SKM-1 treated with dmso at 0.1 percent for 144 hours (cell line): ENCODE measurements around the gene MPND.
"Not testable (repeated sequence)": the region's sequence is repeated elsewhere in the genome, so short reads cannot be mapped to it uniquely, and the experiment has no call there.

Source experiments
- DNase-seq: peaks from one replicate; lab custom pipeline; 2025; ENCODE audit not compliant: unreplicated experiment; lab: John Stamatoyannopoulos, UW

The MPND gene

GRCh38 chr19:4319067-4319718, 24.2 kb upstream of the MPND start:
- peak; percentile 73 for DNase-seq

DNA sequence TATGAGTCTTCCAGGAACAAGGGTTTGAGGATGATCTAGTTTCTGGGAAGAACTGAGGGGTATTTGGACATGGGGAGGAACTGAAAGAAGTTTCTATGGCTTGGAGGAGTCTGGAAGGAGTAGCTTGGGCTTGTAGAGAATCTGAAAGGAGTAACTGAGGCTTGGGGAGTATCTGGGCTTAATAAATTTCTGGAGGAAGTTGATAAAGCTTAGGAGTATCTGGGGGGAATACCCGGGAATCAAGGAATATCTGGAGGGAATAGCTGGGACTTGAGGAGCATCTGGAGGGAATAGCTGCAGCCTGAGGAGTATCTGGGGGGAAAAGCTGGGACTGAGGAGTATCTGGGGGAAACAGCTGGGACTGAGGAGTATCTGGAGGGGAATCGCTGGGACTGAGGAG, 22.9 kb upstream of the MPND start:
- DNase-seq = no peak

DNA sequence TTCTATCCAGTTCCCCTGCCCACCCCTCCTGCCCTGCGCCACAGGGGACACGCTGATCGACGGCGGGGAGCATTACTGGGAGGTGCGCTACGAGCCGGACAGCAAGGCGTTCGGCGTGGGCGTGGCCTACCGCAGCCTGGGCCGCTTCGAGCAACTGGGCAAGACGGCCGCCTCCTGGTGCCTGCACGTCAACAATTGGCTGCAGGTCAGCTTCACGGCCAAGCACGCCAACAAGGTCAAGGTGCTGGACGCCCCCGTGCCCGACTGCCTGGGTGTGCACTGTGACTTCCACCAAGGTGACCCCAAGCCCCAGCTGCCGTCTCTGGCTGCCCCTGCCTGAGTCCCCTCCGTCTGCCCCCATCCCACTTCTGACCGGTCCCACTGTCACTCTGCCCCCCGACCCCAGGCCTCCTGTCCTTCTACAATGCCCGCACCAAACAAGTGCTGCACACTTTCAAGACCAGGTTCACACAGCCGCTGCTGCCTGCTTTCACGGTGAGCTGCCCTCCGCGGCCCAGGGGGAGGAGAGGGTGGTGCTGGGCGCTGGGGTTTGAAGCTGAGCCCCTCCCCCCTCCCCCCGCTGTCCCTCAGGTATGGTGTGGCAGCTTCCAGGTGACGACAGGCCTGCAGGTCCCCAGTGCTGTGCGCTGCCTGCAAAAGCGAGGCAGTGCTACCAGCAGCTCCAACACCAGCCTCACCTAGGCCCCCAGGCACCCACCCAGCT, 20.3 kb upstream of the MPND start:
- DNase-seq = no peak

DNA sequence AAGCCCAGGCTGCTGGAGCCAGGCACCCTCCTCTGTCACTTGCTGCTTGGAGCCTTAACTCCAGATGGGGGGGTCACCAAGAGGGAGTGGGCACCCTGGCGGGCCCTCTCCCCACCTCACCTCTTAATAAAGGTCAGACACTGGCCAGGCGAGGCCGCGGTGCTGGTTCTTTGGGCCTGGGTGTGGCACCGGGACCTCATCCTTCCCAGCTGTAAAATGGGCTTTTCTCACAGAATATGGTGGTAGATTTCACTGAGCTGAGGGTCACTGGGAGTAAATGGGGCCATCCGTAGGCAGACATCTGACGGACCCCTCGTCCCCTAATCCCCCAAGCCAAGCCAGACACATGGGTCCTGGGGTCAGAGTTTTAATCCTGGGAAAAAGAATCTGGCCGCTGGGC, 19.7 kb upstream of the MPND start:
- DNase-seq = no peak

DNA sequence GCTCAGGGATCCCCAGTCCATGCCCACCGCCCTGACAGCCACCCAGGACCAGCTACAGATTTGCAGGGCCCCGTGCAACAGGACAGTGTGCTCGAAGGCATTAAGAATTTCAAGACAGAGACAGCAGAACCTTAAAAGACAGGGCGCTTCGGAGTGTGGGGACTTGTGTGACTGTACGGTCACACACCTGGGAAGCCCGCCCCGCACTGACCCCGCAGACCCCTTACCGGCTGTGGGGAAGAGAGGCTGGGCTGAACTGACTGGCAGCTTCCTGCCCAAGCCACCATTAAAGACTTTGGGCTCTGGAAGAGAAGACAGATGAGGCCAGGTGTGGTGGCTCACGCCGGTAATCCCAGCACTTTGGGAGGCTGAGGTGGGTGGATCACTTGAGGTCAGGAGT, 19.1 kb upstream of the MPND start:
- DNase-seq = no peak

GRCh38 chr19:4326215-4326836, 17.0 kb upstream of the MPND start:
- no peak for DNase-seq

GRCh38 chr19:4326837-4327251, 16.5 kb upstream of the MPND start:
- DNase-seq = no peak

GRCh38 chr19:4327252-4327876, 16.0 kb upstream of the MPND start:
- peak; percentile 69 for DNase-seq

DNA sequence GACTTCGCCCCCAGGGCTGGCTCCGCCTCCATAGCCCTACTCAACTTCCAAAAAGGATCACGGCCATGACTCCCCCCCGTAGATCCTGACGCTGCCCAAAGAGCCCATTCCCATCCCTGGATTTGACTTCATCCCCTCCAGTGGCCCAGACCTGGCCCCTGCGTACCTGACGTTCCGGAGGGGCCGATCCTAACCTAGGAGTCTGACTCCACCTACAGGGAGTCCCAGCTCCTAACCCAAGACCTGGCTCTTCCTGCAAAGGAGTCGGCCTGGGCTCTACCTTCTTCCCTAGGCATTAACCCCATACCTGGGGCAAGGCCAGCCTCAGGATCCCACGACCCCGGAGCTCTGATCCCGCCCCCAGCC, 15.5 kb upstream of the MPND start:
- DNase-seq = no peak

DNA sequence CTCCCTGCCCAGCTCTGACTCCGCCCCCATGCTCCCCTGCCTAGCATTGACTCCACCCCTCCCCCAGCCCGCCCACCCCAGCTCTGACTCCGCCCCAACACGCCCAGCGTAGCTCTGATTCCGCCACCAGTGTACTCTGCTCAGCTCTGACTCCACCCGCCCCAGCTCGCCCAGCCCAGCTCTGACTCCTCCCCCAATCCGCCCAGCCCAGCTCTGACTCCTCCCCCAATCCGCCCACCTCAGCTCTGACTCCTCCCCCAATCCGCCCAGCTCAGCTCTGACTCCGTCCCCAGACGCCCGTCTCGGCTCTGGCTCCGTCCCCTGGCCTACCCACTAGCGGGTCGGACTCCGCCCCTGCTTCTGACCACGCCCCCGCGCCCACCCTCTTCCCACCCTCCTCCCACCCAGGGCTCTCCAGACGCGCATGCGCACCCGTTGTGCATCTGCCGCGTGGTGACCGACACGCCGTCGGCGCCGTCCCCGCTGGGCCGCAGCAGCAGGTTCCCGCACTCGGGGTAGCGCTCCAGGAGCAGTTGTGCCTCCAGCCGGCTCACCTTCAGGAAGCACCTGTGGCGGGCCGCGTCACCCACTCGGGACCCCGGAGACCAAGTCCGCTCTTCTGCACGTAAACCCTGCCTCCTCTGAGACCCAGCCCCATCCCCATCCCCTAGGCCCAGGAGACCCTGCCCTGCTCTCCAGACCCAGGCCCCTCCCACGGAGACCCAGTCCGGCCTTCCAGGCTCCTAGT, 14.9 kb upstream of the MPND start:
- peak; percentile 97 for DNase-seq

- not testable (repeated sequence) for DNase-seq
Measured at GRCh38 chr19:4328991-4329681, 14.2 kb upstream of the MPND start.

DNA sequence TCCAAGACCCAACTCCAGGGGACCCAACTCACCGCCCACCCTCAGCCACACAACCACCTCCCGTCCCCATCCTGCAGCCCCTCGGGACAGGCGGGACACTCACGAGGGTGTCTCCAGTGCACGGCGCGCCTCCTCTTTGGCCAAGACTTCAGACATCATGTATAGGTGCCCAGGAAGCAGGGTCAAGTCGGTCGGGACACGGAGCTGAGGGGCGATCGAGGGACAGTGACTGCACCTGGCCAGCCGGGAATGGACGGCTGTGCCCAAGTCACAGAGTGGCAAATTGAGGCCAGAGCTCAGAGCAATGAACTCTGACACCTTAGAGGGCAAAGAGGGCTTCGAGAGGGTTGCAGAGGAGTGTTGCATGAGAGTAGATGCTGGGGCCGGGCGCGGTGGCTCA, 13.5 kb upstream of the MPND start:
- no peak for DNase-seq

- no peak for DNase-seq
Measured at GRCh38 chr19:4334929-4335570, 8.3 kb upstream of the MPND start.

DNA sequence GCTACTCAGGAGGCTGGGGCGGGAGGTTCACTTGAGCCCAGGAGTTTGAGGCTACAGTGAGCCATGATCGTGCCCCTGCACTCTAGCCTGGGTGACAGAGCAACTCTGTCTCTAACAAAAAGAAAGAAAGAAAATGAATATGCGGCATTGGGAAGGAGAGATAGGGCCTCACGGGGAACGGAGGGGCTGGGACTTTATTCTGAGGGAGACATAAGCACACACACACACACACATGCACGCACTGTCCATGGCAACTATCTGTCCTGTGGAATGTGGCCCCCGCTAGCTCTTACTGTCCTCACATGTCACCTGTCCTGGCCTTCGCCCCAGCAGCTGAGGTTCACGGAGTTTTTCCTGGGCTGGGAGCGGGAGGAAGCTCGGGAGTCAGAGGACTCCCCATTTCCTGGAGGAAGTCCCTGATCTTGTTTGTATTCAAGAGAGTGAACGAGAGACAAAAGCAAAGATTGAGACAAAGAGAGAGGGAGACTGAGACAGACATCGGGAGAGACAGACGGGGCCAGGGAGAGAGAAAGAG, 5.4 kb upstream of the MPND start:
- DNase-seq = no peak

DNA sequence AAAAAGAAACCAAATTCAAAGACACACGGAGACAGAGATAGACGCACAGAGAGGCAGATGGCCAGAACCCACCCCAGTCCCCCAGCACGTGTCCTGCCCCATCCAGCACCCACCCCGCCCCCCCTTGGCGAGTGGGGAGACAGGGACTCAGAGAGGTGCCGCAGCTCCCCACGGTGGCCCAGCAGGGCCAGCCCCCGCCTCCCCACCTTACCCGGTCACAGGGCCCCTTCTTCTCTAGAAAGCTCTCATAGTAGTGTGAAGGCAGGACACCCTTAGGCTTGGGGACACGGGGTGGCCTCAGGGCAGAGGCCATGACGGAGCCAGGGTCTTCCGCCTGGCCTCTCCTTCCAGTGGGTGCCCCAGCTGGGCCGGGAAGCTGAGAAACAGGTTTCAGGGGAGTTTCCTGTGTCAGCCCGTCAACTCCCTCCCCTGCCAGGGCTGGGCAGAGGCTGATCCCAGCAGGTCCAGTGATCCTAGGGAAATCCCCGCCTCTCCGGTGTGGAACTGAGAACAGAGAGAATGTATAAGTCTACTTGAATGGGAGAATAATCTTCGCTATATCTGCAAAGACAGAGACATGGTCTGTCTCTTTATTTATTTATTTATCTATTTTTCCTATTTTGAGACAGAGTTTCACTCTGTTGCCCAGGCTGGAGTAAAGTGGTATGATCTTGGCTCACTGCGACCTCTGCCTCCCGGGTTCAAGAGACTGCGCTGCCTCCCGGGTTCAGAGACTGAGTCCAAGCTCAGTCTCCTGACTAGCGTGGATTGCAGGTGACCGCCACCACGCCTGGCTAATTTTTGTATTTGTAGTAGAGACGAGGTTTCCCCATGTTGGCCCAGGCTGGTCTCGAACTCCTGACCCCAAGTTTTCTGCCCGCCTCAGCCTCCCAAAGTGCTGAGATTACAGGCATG, 4.7 kb upstream of the MPND start, which contains the start of gene STAP2:
STAP2 (minus strand) TSS at position 387 of the 915 bp plus-strand sequence; CDS start at position 313, 74 bp downstream.
- no peak for DNase-seq

- DNase-seq = no peak
Measured at GRCh38 chr19:4342314-4342614, 1.1 kb upstream of the MPND start.

DNA sequence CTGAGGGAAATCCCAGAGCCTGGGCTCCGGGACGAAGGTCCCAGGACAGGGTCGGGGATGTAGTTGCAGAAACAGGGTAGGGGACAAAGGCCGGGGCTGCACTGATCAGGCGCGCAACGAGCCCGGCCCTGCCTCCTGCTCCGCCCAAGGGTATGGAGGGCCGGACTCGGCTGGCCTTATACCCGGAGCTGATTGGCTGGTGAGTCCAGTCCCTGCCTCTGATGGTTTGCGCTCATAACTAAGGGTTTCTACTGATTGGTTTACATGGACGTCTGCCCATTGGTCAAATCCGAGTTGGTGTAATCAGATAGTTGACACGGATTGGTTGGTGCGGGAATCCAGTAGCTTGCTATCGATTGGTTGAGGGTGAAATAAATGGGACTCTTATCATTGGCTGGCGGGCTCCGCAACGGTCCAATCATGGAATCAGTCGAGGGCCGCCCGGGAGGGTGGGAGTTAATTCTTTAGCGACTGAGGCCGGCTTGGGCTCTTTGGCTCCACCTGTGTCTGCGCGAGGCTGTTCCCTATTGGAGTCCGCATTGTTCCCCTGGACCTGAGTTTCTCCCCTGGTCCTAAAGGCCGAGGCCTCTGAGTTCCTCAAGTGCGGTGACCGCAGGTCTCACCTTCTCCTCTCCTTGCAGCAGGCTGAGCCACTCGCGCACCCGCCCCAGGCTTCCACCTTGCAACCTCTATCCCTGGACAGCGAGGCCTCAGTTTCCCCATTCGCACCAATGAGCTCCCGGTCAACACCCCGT, 570 bp upstream of the MPND start:
- peak; percentile 99 for DNase-seq

DNA sequence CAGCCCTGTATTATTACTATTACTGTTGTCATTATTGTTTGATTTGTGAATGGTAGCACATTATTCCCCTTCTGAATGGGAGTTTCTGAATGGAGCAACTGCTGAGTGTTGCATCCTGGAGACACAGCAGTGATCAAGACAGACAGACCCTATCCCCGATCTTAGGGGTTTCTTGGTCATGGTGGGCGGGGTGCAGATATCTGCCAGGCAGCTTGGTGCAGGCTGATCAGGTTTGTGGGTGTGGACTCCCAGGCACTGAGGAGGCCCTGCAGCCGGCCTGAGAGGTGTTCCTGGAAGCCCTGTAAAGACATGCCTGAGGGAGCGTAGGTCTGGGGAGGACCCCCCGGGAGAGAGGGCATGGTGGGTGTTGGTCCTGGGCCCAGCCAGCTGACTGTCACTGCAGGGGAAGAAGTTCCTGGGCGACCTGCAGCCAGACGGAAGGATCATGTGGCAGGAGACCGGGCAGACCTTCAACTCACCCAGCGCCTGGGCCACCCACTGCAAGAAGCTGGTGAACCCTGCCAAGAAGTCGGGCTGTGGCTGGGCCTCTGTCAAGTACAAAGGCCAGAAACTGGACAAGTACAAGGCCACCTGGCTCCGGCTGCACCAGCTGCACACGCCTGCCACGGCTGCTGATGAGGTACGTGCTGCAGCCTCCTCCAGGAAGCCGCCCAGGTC, 2.1 kb downstream of the MPND start:
- no peak for DNase-seq
